Right lobe of liver (tissue), 6 donors: ENCODE data around the gene SPX. TPM values are rescaled to one million over a fixed set of nuclear protein-coding genes. Genes with fewer than 3 reads are reported as not detected.

Source experiments
- ATAC-seq, 4 donors: fragments of 200-7000 bp; cut with Tn5 transposase; one replicate each; pipeline ENCODE4 v1.9.1; 2020; ENCODE audit warnings: mild to moderate bottlenecking in 4 of 4, moderate library complexity in 4 of 4
- DNase-seq, 3 donors: peaks; one replicate each; pipeline ENCODE4 v3.0.0-alpha.2; 2020
- H3K27ac ChIP-seq, 3 donors: fragments of 200-600 bp; one replicate each; pipeline ENCODE4 v1.8.0; 2022
- H3K27me3 ChIP-seq, 2 donors: fragments of 200-600 bp; one replicate each; pipeline ENCODE4 v1.8.0; 2022
- H3K36me3 ChIP-seq, 4 donors: fragments of 200-600 bp; sonication (generic) in 1 of 4; one replicate each; pipeline versions ENCODE4 v1.5.1 to v1.8.0; 2017 to 2022; ENCODE audit warnings: control low read depth in 1 of 4
- H3K4me1 ChIP-seq, 4 donors: fragments of 200-600 bp; sonication (generic) in 1 of 4; one replicate each; pipeline versions ENCODE4 v1.5.1 to v1.8.0; 2017 to 2022; ENCODE audit warnings: control low read depth in 1 of 4
- H3K4me3 ChIP-seq, 3 donors: fragments of 200-600 bp; one replicate each; pipeline ENCODE4 v1.8.0; 2022
- H3K9me3 ChIP-seq, 4 donors: fragments of 200-600 bp; sonication (generic) in 1 of 4; one replicate each; pipeline versions ENCODE4 v1.5.1 to v1.8.0; 2017 to 2022; ENCODE audit warnings: control low read depth in 1 of 4
- CTCF ChIP-seq, 4 donors: fragments of 200-600 bp in 3 of 4; fragments of 450-650 bp in 1 of 4; IDR thresholded peaks; one replicate each; pipeline versions ENCODE4 v1.5.1 to v1.8.0; 2016 to 2022; ENCODE audit warnings: antibody characterized with exemption in 4 of 4, mild to moderate bottlenecking in 2 of 4
- POLR2A ChIP-seq: fragments of 450-650 bp; IDR thresholded peaks from one replicate; pipeline ENCODE4 v1.6.1; 2017; ENCODE audit warnings: antibody characterized with exemption, mild to moderate bottlenecking
- WGBS: methylation state at CpG from one replicate; pipeline ENCODE4 v1.1.6; 2018; ENCODE audit warnings: low coverage, low lambda C conversion rate; ENCODE audit not compliant: insufficient coverage; ENCODE audit errors: missing lambda C conversion rate; 5-methylcytosine and 5-hydroxymethylcytosine counted together
- intact Hi-C, 2 donors: fragments of 100-400 bp; cut with DNase I; formaldehyde crosslinking; loops; one replicate each; pipeline versions ENCODE4 v1.11.2 to v1.14.1; 2022
- total RNA-seq, 6 experiments: library from RNA; depleted of rRNA in 2 of 6; stranded (reverse); fragments of >200 nt in 2 of 6; fragmentation: NEBNext Ultra II Directional in 3 of 6; extraction: Animal tissue kit (Norgen Biotek cat#: 25700) in 3 of 6; gene quantifications; one replicate each; pipeline versions ENCODE4 v1.1.0 to v1.2.4, GENCODE V29; 2016 to 2023
- donor health status: DM: no; HTN: yes; CAD: no.
- donor health status: DM: no; HTN: no; CAD: no.
- donor health status: DM: no; HTN: no; CAD: no.
- donor health status: DM: no; HTN: yes; CAD: no.
- donor health status: DM: no; HTN: yes; CAD: no.

The SPX gene
- total RNA-seq, 6 experiments from 2014 or later, result 0.24 to 6.9 (median 0.56) TPM; not detected in 1

GRCh38 chr12:21502164-21502496, 24.0 kb upstream of the SPX start:
- Histone ChIP-seq H3K9me3 (no peaks in the 10 kb centered on the region), H3K27me3 (no peaks in the 10 kb centered on the region), H3K36me3 (peaks cover 0 to 5% (median 0%) of the 10 kb centered on the region in 4 donors), H3K4me3 (peak overlapping the region; percentile 85 to 96 (median 95)), H3K4me1 (peaks cover 0 to 24% (median 8%) of the 10 kb centered on the region in 4 donors), H3K27ac (peak overlapping the region; percentile 60 to 87 (median 80))
- DNase-seq (no peak), ATAC-seq (peak; percentile 13 to 38 (median 22))
- TF ChIP-seq CTCF (IDR thresholded peaks at IDR 0.05) (no peak), POLR2A (no peak)
- intact Hi-C loops, result no loop called here
- WGBS, result 0% methylated on average over 13 of the region's 14 CpGs

GRCh38 chr12:21502872-21503271, 23.2 kb upstream of the SPX start:
- intact Hi-C loops, result no loop called here

GRCh38 chr12:21505888-21506287, 20.2 kb upstream of the SPX start:
- Histone ChIP-seq H3K4me3 (no peak overlapping the region), H3K27me3 (no peaks in the 10 kb centered on the region), H3K36me3 (peaks cover 0 to 4% (median 2%) of the 10 kb centered on the region in 4 donors), H3K27ac (no peak overlapping the region), H3K4me1 (peaks cover 0 to 14% (median 3%) of the 10 kb centered on the region in 4 donors), H3K9me3 (no peaks in the 10 kb centered on the region)
- DNase-seq, result no peak
- ATAC-seq, result no peak
- intact Hi-C loops, result no loop called here
- 59% methylated on average over 2 of the region's 2 CpGs for WGBS
- TF ChIP-seq POLR2A (no peak), CTCF (IDR thresholded peaks at IDR 0.05) (no peak)

More at GRCh38 chr12:21502872-21503271, 23.2 kb upstream of the SPX start:
- DNase-seq, result no peak
- 100% methylated on average over 1 of the region's 1 CpG for WGBS
- ATAC-seq, result no peak
- no peaks in the 10 kb centered on the region for H3K9me3 ChIP-seq
- peaks cover 0 to 24% (median 8%) of the 10 kb centered on the region in 4 donors for H3K4me1 ChIP-seq
- peaks cover 0 to 3% (median under 1%) of the 10 kb centered on the region in 4 donors for H3K36me3 ChIP-seq
- H3K27me3 ChIP-seq, result no peaks in the 10 kb centered on the region
- TF ChIP-seq CTCF (IDR thresholded peaks at IDR 0.05) (no peak), POLR2A (no peak)
- peak overlapping the region in 1 of 3 donors; percentile 95 for H3K4me3 ChIP-seq
- no peak overlapping the region for H3K27ac ChIP-seq

- no peak for DNase-seq
- 82% methylated on average over 2 of the region's 2 CpGs for WGBS
Measured at GRCh38 chr12:21507849-21508248, 18.2 kb upstream of the SPX start.

More at GRCh38 chr12:21507849-21508248, 18.2 kb upstream of the SPX start:
- H3K4me3 ChIP-seq, result no peak overlapping the region
- H3K4me1 ChIP-seq, result peaks cover 0 to 8% (median 2%) of the 10 kb centered on the region in 4 donors
- intact Hi-C loops, result no loop called here
- TF ChIP-seq CTCF (IDR thresholded peaks at IDR 0.05) (no peak), POLR2A (no peak)
- H3K27ac ChIP-seq, result no peak overlapping the region
- peaks cover 0 to 9% (median 2%) of the 10 kb centered on the region in 4 donors for H3K36me3 ChIP-seq
- ATAC-seq, result no peak
- H3K27me3 ChIP-seq, result no peaks in the 10 kb centered on the region
- no peaks in the 10 kb centered on the region for H3K9me3 ChIP-seq
